ENCODE results near the gene ARTN. TPM values are rescaled to one million over a fixed set of nuclear protein-coding genes. Genes with fewer than 3 reads are reported as not detected.

ARTN gene
- polyA plus RNA-seq, 1 experiment = 0.39 TPM

DNA sequence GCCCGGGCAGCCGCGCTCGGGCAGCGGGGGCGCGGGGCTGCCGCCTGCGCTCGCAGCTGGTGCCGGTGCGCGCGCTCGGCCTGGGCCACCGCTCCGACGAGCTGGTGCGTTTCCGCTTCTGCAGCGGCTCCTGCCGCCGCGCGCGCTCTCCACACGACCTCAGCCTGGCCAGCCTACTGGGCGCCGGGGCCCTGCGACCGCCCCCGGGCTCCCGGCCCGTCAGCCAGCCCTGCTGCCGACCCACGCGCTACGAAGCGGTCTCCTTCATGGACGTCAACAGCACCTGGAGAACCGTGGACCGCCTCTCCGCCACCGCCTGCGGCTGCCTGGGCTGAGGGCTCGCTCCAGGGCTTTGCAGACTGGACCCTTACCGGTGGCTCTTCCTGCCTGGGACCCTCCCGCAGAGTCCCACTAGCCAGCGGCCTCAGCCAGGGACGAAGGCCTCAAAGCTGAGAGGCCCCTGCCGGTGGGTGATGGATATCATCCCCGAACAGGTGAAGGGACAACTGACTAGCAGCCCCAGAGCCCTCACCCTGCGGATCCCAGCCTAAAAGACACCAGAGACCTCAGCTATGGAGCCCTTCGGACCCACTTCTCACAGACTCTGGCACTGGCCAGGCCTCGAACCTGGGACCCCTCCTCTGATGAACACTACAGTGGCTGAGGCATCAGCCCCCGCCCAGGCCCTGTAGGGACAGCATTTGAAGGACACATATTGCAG is 3.0 kb downstream of the ARTN start:
- DNase-seq (ENCODE audit: low read depth) = no peak
- POLR2A ChIA-PET = no interaction called here

DNA sequence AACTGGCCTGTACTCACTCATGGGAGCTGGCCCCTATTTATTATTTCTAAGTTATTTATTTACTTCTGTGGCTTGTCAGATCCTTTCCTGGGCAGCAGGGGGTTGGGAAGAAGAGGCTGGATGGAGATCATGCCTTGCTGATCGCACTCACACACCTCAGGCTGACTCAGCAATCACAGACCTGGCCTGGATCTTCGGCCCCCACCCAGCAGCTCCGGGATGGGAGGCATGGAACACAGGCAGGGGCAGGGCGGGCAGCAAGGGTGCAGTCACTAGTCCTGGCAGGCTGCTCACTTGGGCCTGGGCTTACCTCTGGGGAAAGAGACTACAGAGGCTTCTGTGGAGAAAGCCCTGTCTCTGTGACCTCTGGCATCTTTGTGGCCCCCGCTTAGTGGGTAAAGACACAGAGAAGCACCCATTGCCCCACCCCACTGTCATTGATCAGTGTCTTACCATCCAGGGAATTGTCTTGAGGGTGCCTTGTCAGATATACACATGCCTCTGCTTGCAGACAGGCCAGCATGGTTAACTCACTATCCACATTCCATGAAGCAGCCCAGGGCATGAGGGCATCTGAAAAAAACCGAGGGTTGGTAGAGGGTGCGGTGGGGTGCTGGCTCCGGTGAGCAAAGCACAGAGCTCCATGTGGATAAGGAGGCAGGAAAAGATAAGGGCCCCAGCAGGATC is 3.7 kb downstream of the ARTN start:
- DNase-seq (ENCODE audit: low read depth) = no peak
- Histone ChIP-seq H3K36me3 (ENCODE audit: control insufficient read depth, insufficient read depth, low read length) (no peaks in the 10 kb centered on the region), H3K4me3 (ENCODE audit: low read depth, low read length) (no peak overlapping the region), H3K27me3 (ENCODE audit: control insufficient read depth, insufficient read depth, low read length) (no peaks in the 10 kb centered on the region)
- POLR2A ChIA-PET = no interaction called here
- TF ChIP-seq, protein P1, sequence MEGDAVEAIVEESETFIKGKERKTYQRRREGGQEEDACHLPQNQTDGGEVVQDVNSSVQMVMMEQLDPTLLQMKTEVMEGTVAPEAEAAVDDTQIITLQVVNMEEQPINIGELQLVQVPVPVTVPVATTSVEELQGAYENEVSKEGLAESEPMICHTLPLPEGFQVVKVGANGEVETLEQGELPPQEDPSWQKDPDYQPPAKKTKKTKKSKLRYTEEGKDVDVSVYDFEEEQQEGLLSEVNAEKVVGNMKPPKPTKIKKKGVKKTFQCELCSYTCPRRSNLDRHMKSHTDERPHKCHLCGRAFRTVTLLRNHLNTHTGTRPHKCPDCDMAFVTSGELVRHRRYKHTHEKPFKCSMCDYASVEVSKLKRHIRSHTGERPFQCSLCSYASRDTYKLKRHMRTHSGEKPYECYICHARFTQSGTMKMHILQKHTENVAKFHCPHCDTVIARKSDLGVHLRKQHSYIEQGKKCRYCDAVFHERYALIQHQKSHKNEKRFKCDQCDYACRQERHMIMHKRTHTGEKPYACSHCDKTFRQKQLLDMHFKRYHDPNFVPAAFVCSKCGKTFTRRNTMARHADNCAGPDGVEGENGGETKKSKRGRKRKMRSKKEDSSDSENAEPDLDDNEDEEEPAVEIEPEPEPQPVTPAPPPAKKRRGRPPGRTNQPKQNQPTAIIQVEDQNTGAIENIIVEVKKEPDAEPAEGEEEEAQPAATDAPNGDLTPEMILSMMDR (IDR thresholded peaks at IDR 0.05; ENCODE audit: insufficient read depth, low read depth, low read length) = no peak
- CTCF ChIA-PET = interaction anchor here (1.0 to 8.7 kb wide), 4 partner anchors 9 to 171 kb away, joined by 3 to 365 read pairs (median 28); partner anchors contain the start of gene IPO13

More for the DNA sequence above, 3.0 kb downstream of the ARTN start:
- Histone ChIP-seq H3K36me3 (ENCODE audit: control insufficient read depth, insufficient read depth, low read length) (no peaks in the 10 kb centered on the region), H3K4me3 (ENCODE audit: low read depth, low read length) (peak overlapping the region; percentile 20; the same call in 1 of the 2 replicates), H3K27me3 (ENCODE audit: control insufficient read depth, insufficient read depth, low read length) (no peaks in the 10 kb centered on the region)
- CTCF ChIA-PET = interaction anchor here (0.5 to 8.7 kb wide), 7 partner anchors 9 to 1771 kb away, joined by 3 to 365 read pairs (median 3); partner anchors contain the start of gene IPO13
- TF ChIP-seq, protein P1 (IDR thresholded peaks at IDR 0.05; ENCODE audit: insufficient read depth, low read depth, low read length) = no peak

DNA sequence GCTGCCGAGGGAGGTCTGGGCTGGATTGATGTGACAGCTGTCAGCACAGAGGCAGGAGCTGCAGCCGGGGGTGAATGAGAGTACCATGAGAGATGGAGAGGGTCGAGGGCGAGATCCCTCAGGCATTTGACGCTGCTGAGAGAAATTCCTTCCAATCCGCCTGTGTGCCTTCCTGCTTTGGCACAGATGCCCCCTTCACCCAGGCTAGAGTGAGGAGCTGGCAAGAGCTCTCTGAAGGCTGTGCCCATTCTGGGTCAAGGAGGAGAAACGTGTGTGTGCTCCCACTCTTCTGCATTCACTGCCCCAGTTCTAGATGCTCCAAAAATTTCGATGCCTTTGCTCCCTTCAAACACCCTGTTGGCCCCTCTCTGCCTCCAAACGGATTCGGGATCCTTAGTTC is 4.8 kb downstream of the ARTN start:
- H3K27me3 ChIP-seq (ENCODE audit: control insufficient read depth, insufficient read depth, low read length) = no peaks in the 10 kb centered on the region
- DNase-seq (ENCODE audit: low read depth) = no peak
- ChIA-PET CTCF (interaction anchor here (8.7 kb wide), 1 partner anchor 172 kb away, joined by 365 read pairs; no protein-coding TSS in a partner anchor), POLR2A (no interaction called here)
- H3K36me3 ChIP-seq (ENCODE audit: control insufficient read depth, insufficient read depth, low read length) = no peaks in the 10 kb centered on the region
- no peak overlapping the region for H3K4me3 ChIP-seq (ENCODE audit: low read depth, low read length)
- TF ChIP-seq, protein P1 (IDR thresholded peaks at IDR 0.05; ENCODE audit: insufficient read depth, low read depth, low read length) = no peak

DNA sequence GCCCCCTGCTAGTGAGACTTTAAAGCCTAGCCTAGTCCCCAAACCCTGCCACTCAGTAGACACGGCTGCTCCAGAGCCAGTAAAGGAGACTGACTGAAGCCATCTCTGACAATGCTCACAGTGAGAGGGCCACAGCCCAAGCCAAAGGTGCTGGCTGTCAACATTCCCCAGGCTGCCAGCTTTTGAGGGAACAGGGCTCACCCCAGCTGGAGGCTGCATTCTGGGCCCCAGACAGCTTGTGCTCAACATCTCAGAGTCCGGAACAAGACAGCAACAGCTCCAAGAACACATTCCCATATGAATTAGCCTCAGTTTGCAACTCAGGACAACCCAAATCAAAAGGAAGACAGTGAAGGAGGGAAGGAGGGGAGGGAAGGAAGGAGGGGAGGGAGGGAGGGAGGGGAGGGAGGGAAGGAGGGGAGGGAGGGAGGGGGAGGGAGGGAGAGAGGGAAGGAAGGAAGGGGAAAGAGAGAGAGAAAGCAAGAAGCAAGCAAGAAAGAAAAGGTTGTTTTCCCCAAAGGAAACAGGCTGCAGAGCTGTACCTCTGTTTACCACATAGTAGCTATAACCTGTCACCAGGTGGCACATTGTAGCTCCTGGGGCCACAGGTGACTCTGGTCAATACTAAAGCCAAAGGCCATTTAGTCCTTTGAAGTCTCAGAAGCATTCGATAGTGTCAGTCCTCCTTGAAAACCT is 5.4 kb downstream of the ARTN start:
- H3K27me3 ChIP-seq (ENCODE audit: control insufficient read depth, insufficient read depth, low read length) = no peaks in the 10 kb centered on the region
- ChIA-PET CTCF (interaction anchor here (0.6 to 8.7 kb wide), 5 partner anchors 27 to 172 kb away, joined by 3 to 365 read pairs (median 4); partner anchors contain the start of gene DPH2), POLR2A (no interaction called here)
- no peak for DNase-seq (ENCODE audit: low read depth)
- H3K4me3 ChIP-seq (ENCODE audit: low read depth, low read length) = no peak overlapping the region
- TF ChIP-seq, protein P1 (IDR thresholded peaks at IDR 0.05; ENCODE audit: insufficient read depth, low read depth, low read length) = no peak
- H3K36me3 ChIP-seq (ENCODE audit: control insufficient read depth, insufficient read depth, low read length) = no peaks in the 10 kb centered on the region

DNA sequence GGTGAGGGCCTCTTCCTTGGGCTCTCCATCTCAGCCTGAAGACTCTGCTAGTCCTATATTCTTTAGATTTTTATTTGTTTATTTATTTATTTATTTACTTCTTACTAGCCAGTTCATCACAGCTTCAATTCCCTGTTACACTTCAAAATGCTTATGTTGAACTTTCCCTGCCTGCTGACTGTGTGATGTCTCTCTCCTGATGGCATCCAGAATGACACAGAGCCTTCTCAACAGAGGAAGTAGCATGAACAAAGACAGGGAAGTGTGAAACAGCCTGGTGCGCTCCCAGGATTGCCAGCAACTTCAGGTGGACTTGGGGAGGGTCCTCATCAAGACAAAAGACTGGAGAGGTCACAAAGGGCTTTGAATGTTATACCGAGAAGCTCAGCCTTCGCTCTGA is 8.8 kb downstream of the ARTN start:
- TF ChIP-seq, protein P1 (IDR thresholded peaks at IDR 0.05; ENCODE audit: insufficient read depth, low read depth, low read length) = no peak
- no peaks in the 10 kb centered on the region for H3K36me3 ChIP-seq (ENCODE audit: control insufficient read depth, insufficient read depth, low read length)
- no peaks in the 10 kb centered on the region for H3K27me3 ChIP-seq (ENCODE audit: control insufficient read depth, insufficient read depth, low read length)
- ChIA-PET POLR2A (no interaction called here), CTCF (interaction anchor here (1.7 to 5.8 kb wide), 2 partner anchors 8 to 178 kb away, joined by 22 to 42 read pairs; partner anchors contain the start of gene ARTN)
- DNase-seq (ENCODE audit: low read depth) = no peak
- no peak overlapping the region for H3K4me3 ChIP-seq (ENCODE audit: low read depth, low read length)
